Body of pancreas (tissue), 4 donors: ENCODE data around the gene ZFP36L2.

ENCODE experiments used
- POLR2A ChIP-seq, 3 donors: fragments of 450-650 bp; IDR thresholded peaks; one replicate each; pipeline ENCODE4 v1.6.1; 2016; ENCODE audit warnings: antibody characterized with exemption in 3 of 3, mild to moderate bottlenecking in 2 of 3
- TF ChIP-seq, protein P1 (sequence below), 7 experiments: fragments of 450-650 bp in 4 of 7; fragments of 200-600 bp in 3 of 7; sonication (generic) in 3 of 7; IDR thresholded peaks; one replicate each; pipeline ENCODE4 v1.5.1; 2016 to 2019; ENCODE audit warnings: antibody characterized with exemption in 7 of 7

DNA sequence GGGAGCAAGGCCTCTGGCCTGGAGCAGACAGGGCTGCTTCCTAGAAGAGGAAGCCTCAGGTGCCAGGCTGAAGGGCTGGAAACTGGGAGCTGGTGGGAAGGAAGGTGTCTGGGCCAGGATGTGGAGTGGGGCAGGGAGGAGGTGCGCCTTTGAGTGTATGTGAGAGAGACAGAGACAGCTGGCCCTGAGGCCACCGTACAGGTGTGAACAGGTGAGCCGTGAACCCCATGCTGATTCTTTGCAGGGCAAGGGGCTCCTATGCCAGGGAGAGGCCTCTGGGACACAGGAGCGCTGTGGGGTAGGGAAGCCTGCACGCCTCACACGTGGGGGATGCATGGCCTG, 16.3 kb downstream of the ZFP36L2 start:
- TF ChIP-seq POLR2A (IDR thresholded peaks at IDR 0.05), result no peak
- TF ChIP-seq, protein P1, sequence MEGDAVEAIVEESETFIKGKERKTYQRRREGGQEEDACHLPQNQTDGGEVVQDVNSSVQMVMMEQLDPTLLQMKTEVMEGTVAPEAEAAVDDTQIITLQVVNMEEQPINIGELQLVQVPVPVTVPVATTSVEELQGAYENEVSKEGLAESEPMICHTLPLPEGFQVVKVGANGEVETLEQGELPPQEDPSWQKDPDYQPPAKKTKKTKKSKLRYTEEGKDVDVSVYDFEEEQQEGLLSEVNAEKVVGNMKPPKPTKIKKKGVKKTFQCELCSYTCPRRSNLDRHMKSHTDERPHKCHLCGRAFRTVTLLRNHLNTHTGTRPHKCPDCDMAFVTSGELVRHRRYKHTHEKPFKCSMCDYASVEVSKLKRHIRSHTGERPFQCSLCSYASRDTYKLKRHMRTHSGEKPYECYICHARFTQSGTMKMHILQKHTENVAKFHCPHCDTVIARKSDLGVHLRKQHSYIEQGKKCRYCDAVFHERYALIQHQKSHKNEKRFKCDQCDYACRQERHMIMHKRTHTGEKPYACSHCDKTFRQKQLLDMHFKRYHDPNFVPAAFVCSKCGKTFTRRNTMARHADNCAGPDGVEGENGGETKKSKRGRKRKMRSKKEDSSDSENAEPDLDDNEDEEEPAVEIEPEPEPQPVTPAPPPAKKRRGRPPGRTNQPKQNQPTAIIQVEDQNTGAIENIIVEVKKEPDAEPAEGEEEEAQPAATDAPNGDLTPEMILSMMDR (IDR thresholded peaks at IDR 0.05), result no peak
